GM10248 (cell line): Measurements from ENCODE around the gene VIL1.

Experiments
- CTCF ChIA-PET: fragments of 300-600 bp; sonication (Branson Sonifier 250); formaldehyde crosslinking; extraction: SDS; loops from one replicate; lab custom pipeline; 2021; ENCODE audit warnings: antibody characterized with exemption; lab: Yijun Ruan, JAX
- POLR2A ChIA-PET: fragments of 350-650 bp; sonication (Branson Sonifier 250); formaldehyde crosslinking; extraction: SDS; loops from one replicate; lab custom pipeline; 2020; ENCODE audit warnings: antibody characterized with exemption; lab: Yijun Ruan, JAX
- DNase-seq: peaks from one replicate; pipeline ENCODE4 v3.0.0; 2012; ENCODE audit errors: extremely low spot score
- TF ChIP-seq, protein P1 (sequence below): IDR thresholded peaks from 2 replicates; pipeline ENCODE4 v1.5.1; 2012; ENCODE audit warnings: mild to moderate bottlenecking, low read depth; ENCODE audit errors: extremely low read depth, missing control alignments, control extremely low read depth

Gene VIL1

GRCh38 chr2:218396688-218397462 lies 22.0 kb upstream of the VIL1 start:
- TF ChIP-seq, protein P1, sequence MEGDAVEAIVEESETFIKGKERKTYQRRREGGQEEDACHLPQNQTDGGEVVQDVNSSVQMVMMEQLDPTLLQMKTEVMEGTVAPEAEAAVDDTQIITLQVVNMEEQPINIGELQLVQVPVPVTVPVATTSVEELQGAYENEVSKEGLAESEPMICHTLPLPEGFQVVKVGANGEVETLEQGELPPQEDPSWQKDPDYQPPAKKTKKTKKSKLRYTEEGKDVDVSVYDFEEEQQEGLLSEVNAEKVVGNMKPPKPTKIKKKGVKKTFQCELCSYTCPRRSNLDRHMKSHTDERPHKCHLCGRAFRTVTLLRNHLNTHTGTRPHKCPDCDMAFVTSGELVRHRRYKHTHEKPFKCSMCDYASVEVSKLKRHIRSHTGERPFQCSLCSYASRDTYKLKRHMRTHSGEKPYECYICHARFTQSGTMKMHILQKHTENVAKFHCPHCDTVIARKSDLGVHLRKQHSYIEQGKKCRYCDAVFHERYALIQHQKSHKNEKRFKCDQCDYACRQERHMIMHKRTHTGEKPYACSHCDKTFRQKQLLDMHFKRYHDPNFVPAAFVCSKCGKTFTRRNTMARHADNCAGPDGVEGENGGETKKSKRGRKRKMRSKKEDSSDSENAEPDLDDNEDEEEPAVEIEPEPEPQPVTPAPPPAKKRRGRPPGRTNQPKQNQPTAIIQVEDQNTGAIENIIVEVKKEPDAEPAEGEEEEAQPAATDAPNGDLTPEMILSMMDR = no peak
- POLR2A ChIA-PET = interaction anchor here (0.6 kb wide), 1 partner anchor 500 kb away, joined by 8 read pairs; no protein-coding TSS in a partner anchor
- CTCF ChIA-PET = interaction anchor here (0.6 to 6.4 kb wide), 21 partner anchors 8 to 484 kb away, joined by 3 to 59 read pairs (median 4); partner anchors contain the start of genes AAMP, CATIP, PNKD and SLC11A1
- DNase-seq = no peak

DNA sequence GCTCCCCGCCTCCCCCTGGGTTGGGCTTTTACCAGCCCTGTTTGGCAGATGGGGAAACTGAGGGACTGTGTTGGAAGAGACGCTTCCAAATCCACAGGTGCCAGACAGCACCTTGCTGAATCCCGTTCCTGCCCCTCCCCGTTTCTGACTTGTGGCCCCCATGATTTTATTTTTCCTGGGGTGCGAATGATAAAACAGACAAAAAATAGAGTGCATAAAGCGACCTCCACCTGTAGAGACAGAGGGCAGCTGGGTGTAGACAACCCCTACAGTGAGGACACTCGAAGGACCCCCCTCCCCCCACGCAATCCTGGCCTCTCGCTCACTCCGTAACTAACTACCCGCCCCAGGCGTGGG lies 21.5 kb upstream of the VIL1 start:
- no peak for DNase-seq
- TF ChIP-seq, protein P1 = no peak
- POLR2A ChIA-PET = no interaction called here
- CTCF ChIA-PET = interaction anchor here (1.7 to 6.4 kb wide), 3 partner anchors 15 to 125 kb away, joined by 4 to 59 read pairs (median 15); partner anchors contain the start of genes AAMP, PNKD and SLC11A1

GRCh38 chr2:218397820-218398436 lies 21.0 kb upstream of the VIL1 start:
- peak; percentile 75 for DNase-seq
- TF ChIP-seq, protein P1 = peak; percentile 3
- ChIA-PET POLR2A (no interaction called here), CTCF (interaction anchor here (2.3 to 6.4 kb wide), 2 partner anchors 111 to 125 kb away, joined by 15 to 59 read pairs; partner anchors contain the start of genes AAMP and PNKD)

DNA sequence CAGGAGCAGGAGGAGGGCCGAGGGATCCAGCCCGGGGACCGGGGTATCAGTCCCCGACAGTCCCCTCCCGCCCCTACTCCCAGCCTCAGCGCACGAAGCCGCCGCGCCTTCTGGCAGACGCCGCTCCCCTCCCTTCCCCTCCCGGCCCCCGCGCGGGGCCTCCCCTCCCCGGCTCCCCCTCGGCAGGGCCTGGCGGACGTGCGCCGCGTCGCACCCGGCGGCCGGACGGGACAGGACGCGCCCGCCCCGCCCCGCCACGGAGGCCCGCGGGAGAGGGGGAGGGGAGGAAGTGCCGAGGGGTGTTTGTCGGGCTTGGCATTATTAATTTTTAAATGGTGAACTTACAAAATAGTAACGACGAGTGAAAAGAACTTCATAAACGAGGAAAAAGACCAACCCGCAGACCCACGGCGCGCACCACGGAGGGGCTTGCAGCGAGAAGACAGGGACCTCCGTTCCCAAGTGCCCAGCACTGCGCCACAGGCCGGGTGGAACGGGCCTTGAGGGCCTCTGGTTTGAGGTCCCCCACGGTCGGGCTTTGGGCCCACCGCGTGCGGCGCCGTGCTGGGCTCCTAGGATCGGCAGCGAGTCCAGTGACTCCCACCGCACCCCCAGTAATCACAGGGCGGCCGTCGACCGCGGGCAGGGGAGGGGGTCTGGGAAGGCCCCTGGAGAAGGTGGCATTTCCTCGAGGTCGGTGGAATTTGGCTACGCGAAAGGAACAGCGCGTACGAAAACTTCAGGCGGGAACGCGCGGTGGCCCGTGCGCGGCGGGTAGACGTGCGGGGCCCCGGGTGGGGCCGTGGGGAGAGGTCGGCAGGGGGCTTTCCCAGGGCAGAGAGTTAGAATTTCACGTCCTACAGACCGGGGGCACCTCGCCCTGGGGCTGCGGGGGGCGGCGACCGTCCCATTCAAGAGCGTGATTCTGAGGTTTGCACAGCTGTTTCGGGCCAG lies 20.2 kb upstream of the VIL1 start:
- ChIA-PET POLR2A (no interaction called here), CTCF (no interaction called here)
- TF ChIP-seq, protein P1 = no peak
- DNase-seq = peak; percentile 82

DNA sequence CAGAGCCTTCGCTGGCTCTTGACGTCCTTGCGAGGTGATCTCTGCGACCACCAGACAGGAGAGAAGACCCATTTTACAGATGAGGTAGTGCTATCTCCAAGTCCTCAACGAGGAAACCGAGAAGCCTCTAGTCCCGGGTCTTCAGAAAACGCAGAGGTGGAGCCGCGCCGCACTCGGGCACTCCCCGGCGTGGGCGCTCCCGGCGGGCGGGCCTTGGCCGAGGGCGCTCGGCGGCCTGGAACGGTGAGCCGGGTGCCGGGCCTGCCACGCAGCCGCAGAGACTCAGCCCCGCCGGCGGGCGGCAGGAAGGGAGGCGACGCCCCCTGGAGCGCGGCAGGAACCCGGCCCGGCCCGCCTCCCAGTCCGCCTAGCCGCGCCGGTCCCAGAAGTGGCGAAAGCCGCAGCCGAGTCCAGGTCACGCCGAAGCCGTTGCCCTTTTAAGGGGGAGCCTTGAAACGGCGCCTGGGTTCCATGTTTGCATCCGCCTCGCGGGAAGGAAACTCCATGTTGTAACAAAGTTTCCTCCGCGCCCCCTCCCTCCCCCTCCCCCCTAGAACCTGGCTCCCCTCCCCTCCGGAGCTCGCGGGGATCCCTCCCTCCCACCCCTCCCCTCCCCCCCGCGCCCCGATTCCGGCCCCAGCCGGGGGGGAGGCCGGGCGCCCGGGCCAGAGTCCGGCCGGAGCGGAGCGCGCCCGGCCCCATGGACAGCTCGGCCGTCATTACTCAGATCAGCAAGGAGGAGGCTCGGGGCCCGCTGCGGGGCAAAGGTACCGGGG lies 19.3 kb upstream of the VIL1 start, which contains the start of gene CTDSP1:
Gene CTDSP1, plus strand, starts transcription at position 478 of the 776 bp plus-strand sequence. Its CDS starts 223 bp downstream, at position 701.
- POLR2A ChIA-PET = interaction anchor here (0.6 kb wide), 3 partner anchors 40 to 320 kb away, joined by 4 to 6 read pairs (median 5); no protein-coding TSS in a partner anchor

More for the DNA sequence above, 19.3 kb upstream of the VIL1 start, which contains the start of gene CTDSP1:
- CTCF ChIA-PET = no interaction called here
- DNase-seq = peak; percentile 89
- TF ChIP-seq, protein P1 = peak; percentile 6
